Neural progenitor cell (in vitro differentiated cells): ENCODE measurements around the gene KCNQ1. TPM values are rescaled to one million over a fixed set of nuclear protein-coding genes. Genes with fewer than 3 reads are reported as not detected.

ENCODE experiments used
- DNase-seq: peaks from one replicate; pipeline ENCODE4 v3.0.0-alpha.2; 2016; ENCODE audit warnings: low spot score
- H2AFZ ChIP-seq: fragments of 200-600 bp; sonication (generic); replicated peaks from 2 replicates; pipeline ENCODE4 v1.6.1; 2016; ENCODE audit warnings: antibody characterized with exemption
- H3F3A ChIP-seq: fragments of 200-600 bp; sonication (generic); 2 replicates; pipeline ENCODE4 v1.6.1; 2016; ENCODE audit warnings: antibody characterized with exemption, low read depth
- H3K27ac ChIP-seq: fragments of 200-600 bp; sonication (generic); 2 replicates; pipeline ENCODE4 v1.5.1; 2016; ENCODE audit warnings: mild to moderate bottlenecking
- H3K27me3 ChIP-seq: fragments of 200-600 bp; sonication (generic); 2 replicates; pipeline ENCODE4 v1.6.1; 2016; ENCODE audit warnings: mild to moderate bottlenecking, moderate library complexity
- H3K36me3 ChIP-seq: fragments of 200-600 bp; sonication (generic); 2 replicates; pipeline ENCODE4 v1.5.1; 2016
- H3K4me1 ChIP-seq: fragments of 200-600 bp; sonication (generic); 2 replicates; pipeline ENCODE4 v1.6.1; 2016; ENCODE audit warnings: mixed run types
- H3K4me2 ChIP-seq: fragments of 200-600 bp; sonication (generic); 2 replicates; pipeline ENCODE4 v1.6.1; 2016
- H3K4me3 ChIP-seq: fragments of 200-600 bp; sonication (generic); 2 replicates; pipeline ENCODE4 v1.5.1; 2016
- H3K79me2 ChIP-seq: fragments of 200-600 bp; sonication (generic); 2 replicates; pipeline ENCODE4 v1.6.1; 2016; ENCODE audit warnings: low read depth
- H3K9ac ChIP-seq: fragments of 200-600 bp; sonication (generic); 2 replicates; pipeline ENCODE4 v1.6.1; 2016
- H3K9me3 ChIP-seq: fragments of 200-600 bp; sonication (generic); 2 replicates; pipeline ENCODE4 v1.5.1; 2016; ENCODE audit warnings: low read depth
- H4K20me1 ChIP-seq: fragments of 200-600 bp; sonication (generic); 2 replicates; pipeline ENCODE4 v1.6.1; 2016; ENCODE audit warnings: low read depth
- H3K27ac Mint-ChIP-seq: 3 replicates; pipeline ENCODE4 v1.8.0; 2021; ENCODE audit warnings: mixed read lengths
- H3K27me3 Mint-ChIP-seq: 2 replicates; pipeline ENCODE4 v1.8.0; 2022; ENCODE audit warnings: low read depth, mild to moderate bottlenecking, inconsistent platforms, moderate library complexity, mixed read lengths; ENCODE audit not compliant: insufficient read depth
- H3K36me3 Mint-ChIP-seq: 3 replicates; pipeline ENCODE4 v1.8.0; 2021; ENCODE audit warnings: mixed read lengths
- H3K4me1 Mint-ChIP-seq: 3 replicates; pipeline ENCODE4 v1.8.0; 2021; ENCODE audit warnings: mixed read lengths
- H3K4me3 Mint-ChIP-seq: 3 replicates; pipeline ENCODE4 v1.8.0; 2021; ENCODE audit warnings: mild to moderate bottlenecking, moderate library complexity, mixed read lengths
- H3K9me3 Mint-ChIP-seq: 3 replicates; pipeline ENCODE4 v1.8.0; 2020; ENCODE audit warnings: mixed read lengths
- CTCF ChIP-seq: fragments of 200-600 bp; sonication (generic); IDR thresholded peaks from 2 replicates; pipeline ENCODE4 v1.5.1; 2017; ENCODE audit warnings: antibody characterized with exemption, mild to moderate bottlenecking
- EZH2 ChIP-seq: fragments of 200-600 bp; sonication (generic); IDR thresholded peaks from 2 replicates; pipeline ENCODE4 v1.6.1; 2017; ENCODE audit warnings: antibody characterized with exemption, mild to moderate bottlenecking, moderate library complexity
- EZH2phosphoT487 ChIP-seq: fragments of 200-600 bp; sonication (generic); IDR thresholded peaks from 2 replicates; pipeline ENCODE4 v1.6.1; 2017; ENCODE audit warnings: antibody characterized with exemption
- total RNA-seq: library from RNA; depleted of rRNA; stranded (reverse); fragments of >200 nt; gene quantifications from 2 replicates; pipeline ENCODE4 v1.2.3, GENCODE V29; 2015; ENCODE audit warnings: low replicate concordance

The KCNQ1 gene
- total RNA-seq, 1 donor from 2014 or later: 0.11 TPM

- no peak for DNase-seq
- no peak overlapping the region for H3K9ac ChIP-seq
- H3K36me3 ChIP-seq: peaks cover 3% of the 10 kb centered on the region
- no peaks in the 10 kb centered on the region for H4K20me1 ChIP-seq
- Mint-ChIP-seq H3K9me3 (peaks cover 85% of the 10 kb centered on the region), H3K4me1 (no peaks in the 10 kb centered on the region), H3K4me3 (no peak overlapping the region), H3K27me3 (peaks cover 10% of the 10 kb centered on the region), H3K27ac (no peak overlapping the region), H3K36me3 (peaks cover 14% of the 10 kb centered on the region)
- H3K9me3 ChIP-seq: peaks cover 52% of the 10 kb centered on the region
- TF ChIP-seq EZH2phosphoT487 (no peak), CTCF (no peak), EZH2 (no peak)
- H3K27ac ChIP-seq: no peak overlapping the region
- no peaks in the 10 kb centered on the region for H3K4me1 ChIP-seq
- H3K79me2 ChIP-seq: no peaks in the 10 kb centered on the region
- no peak overlapping the region for H3K4me3 ChIP-seq
- H2AFZ ChIP-seq: no peak overlapping the region
- no peak overlapping the region for H3K4me2 ChIP-seq
- H3K27me3 ChIP-seq: no peaks in the 10 kb centered on the region
- H3F3A ChIP-seq: no peaks in the 10 kb centered on the region
Measured at GRCh38 chr11:2647167-2647566, 202.4 kb downstream of the KCNQ1 start.

GRCh38 chr11:2647953-2648352, 203.1 kb downstream of the KCNQ1 start:
- Histone ChIP-seq H3K4me3 (no peak overlapping the region), H3K4me2 (no peak overlapping the region), H3K4me1 (no peaks in the 10 kb centered on the region), H3F3A (no peaks in the 10 kb centered on the region), H4K20me1 (no peaks in the 10 kb centered on the region), H3K27me3 (no peaks in the 10 kb centered on the region), H3K27ac (no peak overlapping the region), H3K36me3 (no peaks in the 10 kb centered on the region), H3K9me3 (peaks cover 48% of the 10 kb centered on the region), H3K79me2 (no peaks in the 10 kb centered on the region), H2AFZ (no peak overlapping the region), H3K9ac (no peak overlapping the region)
- TF ChIP-seq EZH2phosphoT487 (no peak), CTCF (no peak), EZH2 (no peak)
- no peak for DNase-seq
- no peak overlapping the region for H3K27ac Mint-ChIP-seq
- no peak overlapping the region for H3K4me3 Mint-ChIP-seq
- H3K4me1 Mint-ChIP-seq: no peaks in the 10 kb centered on the region
- H3K27me3 Mint-ChIP-seq: peaks cover 15% of the 10 kb centered on the region
- H3K36me3 Mint-ChIP-seq: peaks cover 21% of the 10 kb centered on the region
- peaks cover 86% of the 10 kb centered on the region for H3K9me3 Mint-ChIP-seq

- peaks cover 45% of the 10 kb centered on the region for H3K9me3 ChIP-seq
- H3K36me3 ChIP-seq: no peaks in the 10 kb centered on the region
- no peaks in the 10 kb centered on the region for H3K79me2 ChIP-seq
- H4K20me1 ChIP-seq: no peaks in the 10 kb centered on the region
- Mint-ChIP-seq H3K27me3 (peaks cover 14% of the 10 kb centered on the region), H3K4me1 (peaks cover 6% of the 10 kb centered on the region), H3K36me3 (peaks cover 22% of the 10 kb centered on the region), H3K4me3 (no peak overlapping the region), H3K9me3 (peaks cover 84% of the 10 kb centered on the region), H3K27ac (no peak overlapping the region)
- H3K4me2 ChIP-seq: no peak overlapping the region
- H3F3A ChIP-seq: no peaks in the 10 kb centered on the region
- TF ChIP-seq EZH2 (no peak), CTCF (no peak), EZH2phosphoT487 (no peak)
- no peak overlapping the region for H3K27ac ChIP-seq
- H2AFZ ChIP-seq: no peak overlapping the region
- no peak overlapping the region for H3K9ac ChIP-seq
- DNase-seq: no peak
- no peaks in the 10 kb centered on the region for H3K27me3 ChIP-seq
- H3K4me1 ChIP-seq: no peaks in the 10 kb centered on the region
- no peak overlapping the region for H3K4me3 ChIP-seq
Measured at GRCh38 chr11:2649400-2649799, 204.6 kb downstream of the KCNQ1 start.
